Sciatic nerve (tissue), 2 donors: ENCODE results near the gene MARF1. TPM values are rescaled to one million over a fixed set of nuclear protein-coding genes. Genes with fewer than 3 reads are reported as not detected.
"Not testable (repeated sequence)": the region's sequence is repeated elsewhere in the genome, so short reads cannot be mapped to it uniquely, and the experiment has no call there.

Experiments
- ATAC-seq: fragments of 200-7000 bp; cut with Tn5 transposase; one replicate; pipeline ENCODE4 v1.9.1; 2020; ENCODE audit warnings: mild to moderate bottlenecking, moderate library complexity
- DNase-seq: peaks from one replicate; pipeline ENCODE4 v3.0.0-alpha.2; 2020; ENCODE audit warnings: low spot score
- intact Hi-C: fragments of 100-400 bp; cut with DNase I; formaldehyde crosslinking; loops from one replicate; pipeline ENCODE4 v1.14.2; 2022
- total RNA-seq: library from RNA; stranded (reverse); fragmentation: NEBNext Ultra II Directional; extraction: Animal tissue kit (Norgen Biotek cat#: 25700); gene quantifications from one replicate; pipeline ENCODE4 v1.2.1, GENCODE V29; 2021
- donor health status: DM: no; HTN: no; CAD: no.
- donor health status: DM: no; HTN: no; CAD: no.

MARF1 gene
- total RNA-seq, 1 donor from 2014 or later: 138 TPM

GRCh38 chr16:15581127-15581815 lies 61.7 kb downstream of the MARF1 start:
- ATAC-seq (no peak), DNase-seq (no peak)
- intact Hi-C loops: no loop called here

- ATAC-seq: no peak
- DNase-seq: no peak
- intact Hi-C loops: no loop called here
These were observed 64.1 kb downstream of the MARF1 start for GRCh38 chr16:15578824-15579223.

GRCh38 chr16:15576960-15577958 lies 65.7 kb downstream of the MARF1 start:
- DNase-seq: no peak
- no peak for ATAC-seq
- intact Hi-C loops: no loop called here

GRCh38 chr16:15575293-15576049 lies 67.5 kb downstream of the MARF1 start:
- no peak for ATAC-seq
- intact Hi-C loops: no loop called here
- no peak for DNase-seq

GRCh38 chr16:15574614-15574948 lies 68.4 kb downstream of the MARF1 start:
- intact Hi-C loops: no loop called here
- no peak for DNase-seq
- ATAC-seq: no peak

GRCh38 chr16:15573896-15574613 lies 68.9 kb downstream of the MARF1 start:
- ATAC-seq: not testable (repeated sequence)

GRCh38 chr16:15573274-15573895 lies 69.6 kb downstream of the MARF1 start:
- ATAC-seq (no peak), DNase-seq (no peak)
- intact Hi-C loops: no loop called here

More at GRCh38 chr16:15573896-15574613, 68.9 kb downstream of the MARF1 start:
- intact Hi-C loops, DNase-seq: not testable (repeated sequence)

GRCh38 chr16:15572329-15573001 lies 70.5 kb downstream of the MARF1 start:
- peak; percentile 73 for ATAC-seq
- intact Hi-C loops: no loop called here
- DNase-seq: no peak

GRCh38 chr16:15571557-15571956 lies 71.4 kb downstream of the MARF1 start:
- intact Hi-C loops: no loop called here
- DNase-seq (no peak), ATAC-seq (no peak)

GRCh38 chr16:15570666-15571065 lies 72.3 kb downstream of the MARF1 start:
- DNase-seq, ATAC-seq, intact Hi-C loops: not testable (repeated sequence)

- intact Hi-C loops: no loop called here
- ATAC-seq (no peak), DNase-seq (no peak)
These were observed 75.1 kb downstream of the MARF1 start for GRCh38 chr16:15567823-15568222.

GRCh38 chr16:15566095-15566494 lies 76.9 kb downstream of the MARF1 start:
- ATAC-seq (no peak), DNase-seq (no peak)
- intact Hi-C loops: no loop called here

GRCh38 chr16:15564604-15565339 lies 78.2 kb downstream of the MARF1 start:
- no peak for DNase-seq
- intact Hi-C loops: no loop called here
- peak; percentile 55 for ATAC-seq

- intact Hi-C loops: no loop called here
- ATAC-seq: no peak
- DNase-seq: no peak
These were observed 83.8 kb downstream of the MARF1 start for GRCh38 chr16:15559176-15559575.

- ATAC-seq (no peak), DNase-seq (no peak)
- intact Hi-C loops: no loop called here
These were observed 85.7 kb downstream of the MARF1 start for GRCh38 chr16:15557258-15557657.

- intact Hi-C loops: no loop called here
These were observed 86.8 kb downstream of the MARF1 start for GRCh38 chr16:15556130-15556529.

More at GRCh38 chr16:15556130-15556529, 86.8 kb downstream of the MARF1 start:
- ATAC-seq (no peak), DNase-seq (no peak)
